Subcutaneous abdominal adipose tissue (tissue), 5 donors: ENCODE results near the gene CAMK1.

Experiments used
- H3K27ac ChIP-seq: one replicate; pipeline ENCODE4 v1.7.0; 2013; ENCODE audit warnings: low read depth, mild to moderate bottlenecking, inconsistent platforms, low read length, moderate library complexity
- H3K27me3 ChIP-seq, 5 donors: one replicate each; pipeline ENCODE4 v1.7.0; 2013; ENCODE audit warnings: low read length in 5 of 5, inconsistent platforms in 1 of 5; ENCODE audit not compliant: control insufficient read depth in 5 of 5, insufficient read depth in 4 of 5
- H3K36me3 ChIP-seq, 5 donors: one replicate each; pipeline ENCODE4 v1.7.0; 2013; ENCODE audit warnings: low read length in 5 of 5; ENCODE audit not compliant: control insufficient read depth in 5 of 5, insufficient read depth in 5 of 5
- H3K4me1 ChIP-seq, 5 donors: one replicate each; pipeline ENCODE4 v1.7.0; 2013; ENCODE audit warnings: low read length in 5 of 5, mild to moderate bottlenecking in 3 of 5, moderate library complexity in 1 of 5; ENCODE audit not compliant: control insufficient read depth in 5 of 5, insufficient read depth in 5 of 5
- H3K4me3 ChIP-seq, 5 donors: one replicate each; pipeline ENCODE4 v1.7.0; 2013; ENCODE audit warnings: low read length in 5 of 5, low read depth in 1 of 5
- H3K9ac ChIP-seq, 5 donors: one replicate each; pipeline ENCODE4 v1.7.0; 2013; ENCODE audit warnings: low read length in 5 of 5, mild to moderate bottlenecking in 4 of 5, moderate library complexity in 3 of 5
- H3K9me3 ChIP-seq, 5 donors: one replicate each; pipeline ENCODE4 v1.7.0; 2013; ENCODE audit warnings: low read length in 5 of 5; ENCODE audit not compliant: control insufficient read depth in 5 of 5
- donor health status: healthy.
- donor health status: healthy.
- donor health status: healthy.
- donor health status: healthy.
- donor health status: healthy.

CAMK1 gene

DNA sequence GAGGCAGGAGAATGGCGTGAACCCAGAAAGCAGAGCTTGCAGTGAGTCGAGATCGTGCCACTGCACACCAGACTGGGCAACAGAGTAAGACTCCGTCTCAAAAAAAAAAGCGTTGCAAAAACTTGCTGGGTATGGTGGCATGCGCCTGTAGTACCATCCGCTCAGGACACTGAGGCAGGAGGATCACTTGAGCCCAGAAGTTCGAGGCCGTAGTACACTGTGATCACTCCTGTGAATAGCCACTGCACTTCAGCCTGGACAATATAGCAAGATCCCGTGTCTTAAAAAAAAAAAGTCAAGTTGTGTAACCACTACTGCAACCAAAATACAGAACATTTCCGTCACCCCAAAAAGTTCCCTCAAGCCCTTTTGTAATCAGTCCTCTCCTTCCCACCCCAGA, 24.7 kb upstream of the CAMK1 start:
- Histone ChIP-seq H3K27ac (peak overlapping the region; percentile 97), H3K36me3 (peaks cover 12 to 44% (median 38%) of the 10 kb centered on the region in 5 donors), H3K4me3 (no peak overlapping the region), H3K4me1 (peaks cover 2 to 40% (median 29%) of the 10 kb centered on the region in 5 donors), H3K9me3 (no peaks in the 10 kb centered on the region), H3K27me3 (no peaks in the 10 kb centered on the region), H3K9ac (no peak overlapping the region)

DNA sequence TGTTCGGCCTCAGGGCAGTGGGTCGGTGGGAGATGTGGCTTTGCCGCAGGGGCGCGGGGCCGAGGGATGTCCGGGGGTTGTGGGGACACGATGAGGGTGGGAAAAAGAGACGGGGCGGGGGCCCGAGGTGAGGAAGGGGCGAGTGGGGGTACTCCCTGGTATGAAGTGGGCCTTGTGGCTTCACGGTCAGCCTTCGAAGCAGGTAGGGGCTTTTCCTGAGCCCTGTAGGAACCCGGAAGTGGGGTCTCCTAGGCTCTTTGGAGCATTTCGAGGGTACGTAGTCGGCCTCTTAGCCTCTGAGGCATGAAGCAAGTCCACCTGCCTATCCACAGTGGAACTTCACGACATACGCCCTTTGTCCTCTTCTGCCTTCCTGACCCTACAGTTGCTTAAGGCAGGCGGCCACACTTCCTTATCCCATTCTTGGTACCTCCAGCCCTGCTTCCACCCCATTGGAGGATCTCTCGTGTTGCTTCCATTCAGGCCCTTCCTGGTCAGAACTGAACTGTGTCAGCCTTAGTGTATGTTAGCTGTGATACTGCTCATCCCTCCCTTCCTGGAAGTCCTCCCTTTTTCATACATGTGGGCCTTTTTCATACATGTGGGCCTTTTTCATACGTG, 23.5 kb upstream of the CAMK1 start:
- peaks cover 2 to 40% (median 29%) of the 10 kb centered on the region in 5 donors for H3K4me1 ChIP-seq
- H3K9ac ChIP-seq: peak overlapping the region; percentile 86 to 99 (median 97)
- H3K27me3 ChIP-seq: no peaks in the 10 kb centered on the region
- H3K9me3 ChIP-seq: no peaks in the 10 kb centered on the region
- peak overlapping the region; percentile 72 to 99 (median 96) for H3K4me3 ChIP-seq
- H3K27ac ChIP-seq: peak overlapping the region; percentile 97
- peaks cover 8 to 40% (median 31%) of the 10 kb centered on the region in 5 donors for H3K36me3 ChIP-seq

DNA sequence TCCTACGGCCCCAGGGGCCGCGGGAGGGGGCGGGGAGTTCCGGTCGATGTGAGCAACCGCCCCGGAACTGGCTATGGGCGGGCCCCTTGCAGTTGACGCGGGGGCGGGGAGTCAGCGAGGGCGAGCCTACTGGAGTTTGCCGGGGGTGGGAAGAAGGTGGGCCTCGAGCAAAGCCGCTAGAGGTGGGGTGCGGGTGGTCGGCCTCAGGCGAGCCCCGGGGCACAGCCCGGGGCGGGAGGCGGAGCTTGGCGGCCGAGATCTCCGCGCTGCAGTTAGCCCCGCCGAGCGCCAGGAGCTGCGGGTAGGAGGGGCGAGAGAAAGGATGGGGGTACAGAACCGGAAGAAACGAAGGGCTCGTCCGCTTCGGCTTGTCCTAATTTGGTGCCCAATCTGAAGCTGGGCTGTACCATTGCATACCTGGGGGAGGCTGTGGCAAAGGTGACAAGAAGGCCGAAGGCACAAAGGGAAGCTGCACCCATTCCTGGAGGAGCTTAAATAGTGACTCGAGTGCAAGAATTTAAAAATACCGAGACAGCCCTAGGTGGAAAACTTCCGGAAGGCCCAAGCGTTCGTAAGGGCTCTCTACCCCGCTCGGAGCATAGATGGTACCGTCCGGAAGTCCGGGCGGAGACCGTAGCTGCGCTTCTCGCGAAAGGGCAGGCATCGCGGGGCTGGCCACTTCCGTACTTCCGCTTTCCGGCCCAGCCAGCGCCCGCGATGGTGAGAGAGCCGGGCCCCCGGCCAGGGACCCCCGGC, 22.8 kb upstream of the CAMK1 start, which contains the start of the genes ARPC4 and TADA3:
TSS of gene ARPC4 (plus strand) at position 678 of the 756 bp plus-strand sequence. CDS start at position 718, 40 bp downstream.
TSS of gene TADA3 (minus strand) at position 69 of the 756 bp plus-strand sequence. CDS start 1,007 bp downstream, outside the sequence.
- peak within 1 kb of the TSS; percentile 86 to 99 (median 97) for H3K9ac ChIP-seq
- no peaks in the 10 kb centered on the region for H3K9me3 ChIP-seq
- H3K4me3 ChIP-seq: peak within 1 kb of the TSS; percentile 72 to 99 (median 96)
- H3K27ac ChIP-seq: peak within 1 kb of the TSS; percentile 97
- no peaks in the 10 kb centered on the region for H3K27me3 ChIP-seq
- peaks cover 2 to 40% (median 29%) of the 10 kb centered on the region in 5 donors for H3K4me1 ChIP-seq
- H3K36me3 ChIP-seq: peaks cover 4 to 37% (median 28%) of the 10 kb centered on the region in 5 donors

DNA sequence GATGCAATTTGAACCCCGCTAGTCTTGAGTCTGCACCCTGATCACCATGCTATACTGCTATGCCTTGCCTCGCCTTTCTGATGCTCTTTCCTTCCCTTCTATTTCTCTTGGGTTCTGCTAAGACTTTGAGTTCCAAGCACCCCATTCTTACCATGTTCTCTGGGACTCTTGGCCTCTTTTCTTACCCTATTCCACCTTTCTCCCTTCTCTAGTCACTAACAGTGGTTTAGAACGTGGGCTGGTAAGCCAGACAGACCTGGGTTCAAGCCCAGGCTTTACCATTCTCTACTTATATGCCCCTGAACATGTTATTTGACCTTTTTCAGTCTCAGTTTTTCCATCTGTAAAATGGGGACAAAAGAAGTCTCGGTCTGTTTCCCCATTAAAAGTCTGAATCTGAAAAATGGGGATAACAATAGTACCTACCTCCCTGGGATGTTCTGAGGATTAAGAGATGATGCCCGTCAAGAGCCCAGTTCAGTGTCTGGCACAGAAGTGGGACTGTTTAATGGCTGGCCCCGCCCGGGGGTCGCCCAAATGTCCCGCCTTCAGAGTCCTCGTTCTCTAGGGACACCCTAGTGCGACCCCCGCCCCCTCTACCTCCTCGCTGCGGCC, 22.1 kb upstream of the CAMK1 start:
- peaks cover 2 to 36% (median 29%) of the 10 kb centered on the region in 5 donors for H3K4me1 ChIP-seq
- H3K4me3 ChIP-seq: peak overlapping the region; percentile 67 to 99 (median 83)
- H3K9me3 ChIP-seq: no peaks in the 10 kb centered on the region
- peaks cover 8 to 37% (median 28%) of the 10 kb centered on the region in 5 donors for H3K36me3 ChIP-seq
- peak overlapping the region in 4 of 5 donors; percentile 74 to 98 (median 92) for H3K9ac ChIP-seq
- peak overlapping the region; percentile 97 for H3K27ac ChIP-seq
- no peaks in the 10 kb centered on the region for H3K27me3 ChIP-seq

DNA sequence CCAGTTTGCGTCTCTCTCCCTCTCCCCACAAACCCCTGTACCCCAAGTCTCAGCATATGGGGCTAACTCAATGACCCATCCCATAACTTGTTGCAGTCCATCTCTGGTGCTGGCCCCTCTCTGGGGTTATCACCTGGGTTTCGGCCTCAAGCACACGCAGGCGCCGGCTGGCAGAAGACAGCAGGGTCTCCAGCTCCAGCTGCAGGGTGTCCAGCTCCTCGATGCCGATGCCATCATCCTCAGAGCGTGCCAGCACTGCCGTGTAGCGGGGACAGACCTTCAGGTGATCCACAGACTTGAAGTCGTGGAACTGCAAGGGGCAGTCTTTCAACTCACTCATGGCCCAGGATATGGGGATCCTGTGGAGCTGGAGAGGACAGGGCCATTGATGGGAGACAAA, 21.4 kb upstream of the CAMK1 start:
- no peaks in the 10 kb centered on the region for H3K9me3 ChIP-seq
- H3K27me3 ChIP-seq: no peaks in the 10 kb centered on the region
- H3K4me1 ChIP-seq: peaks cover 2 to 37% (median 29%) of the 10 kb centered on the region in 5 donors
- peaks cover 11 to 45% (median 34%) of the 10 kb centered on the region in 5 donors for H3K36me3 ChIP-seq
- peak overlapping the region; percentile 97 for H3K27ac ChIP-seq
- no peak overlapping the region for H3K4me3 ChIP-seq
- peak overlapping the region in 1 of 5 donors; percentile 86 for H3K9ac ChIP-seq

DNA sequence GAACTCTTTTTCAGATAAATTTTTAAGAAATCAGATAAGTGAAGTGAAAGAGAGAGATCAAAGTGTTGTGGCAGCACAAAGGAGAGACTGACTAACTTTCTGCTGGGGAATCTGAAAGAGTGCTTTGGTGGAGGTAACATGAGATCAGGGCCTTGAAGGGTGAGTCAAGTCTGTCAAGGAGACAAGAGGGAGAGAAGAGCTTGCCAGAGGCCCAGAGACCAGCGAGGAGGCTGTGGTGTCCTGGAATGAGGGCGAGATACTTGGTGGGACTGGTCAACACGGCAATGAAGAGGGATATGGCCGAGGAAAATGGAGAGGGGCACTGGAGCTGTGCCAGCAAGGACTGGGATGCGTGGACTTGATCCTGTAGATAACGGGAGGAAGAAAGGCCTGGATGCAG, 18.0 kb upstream of the CAMK1 start:
- H3K27ac ChIP-seq: no peak overlapping the region
- peaks cover 14 to 61% (median 48%) of the 10 kb centered on the region in 5 donors for H3K36me3 ChIP-seq

DNA sequence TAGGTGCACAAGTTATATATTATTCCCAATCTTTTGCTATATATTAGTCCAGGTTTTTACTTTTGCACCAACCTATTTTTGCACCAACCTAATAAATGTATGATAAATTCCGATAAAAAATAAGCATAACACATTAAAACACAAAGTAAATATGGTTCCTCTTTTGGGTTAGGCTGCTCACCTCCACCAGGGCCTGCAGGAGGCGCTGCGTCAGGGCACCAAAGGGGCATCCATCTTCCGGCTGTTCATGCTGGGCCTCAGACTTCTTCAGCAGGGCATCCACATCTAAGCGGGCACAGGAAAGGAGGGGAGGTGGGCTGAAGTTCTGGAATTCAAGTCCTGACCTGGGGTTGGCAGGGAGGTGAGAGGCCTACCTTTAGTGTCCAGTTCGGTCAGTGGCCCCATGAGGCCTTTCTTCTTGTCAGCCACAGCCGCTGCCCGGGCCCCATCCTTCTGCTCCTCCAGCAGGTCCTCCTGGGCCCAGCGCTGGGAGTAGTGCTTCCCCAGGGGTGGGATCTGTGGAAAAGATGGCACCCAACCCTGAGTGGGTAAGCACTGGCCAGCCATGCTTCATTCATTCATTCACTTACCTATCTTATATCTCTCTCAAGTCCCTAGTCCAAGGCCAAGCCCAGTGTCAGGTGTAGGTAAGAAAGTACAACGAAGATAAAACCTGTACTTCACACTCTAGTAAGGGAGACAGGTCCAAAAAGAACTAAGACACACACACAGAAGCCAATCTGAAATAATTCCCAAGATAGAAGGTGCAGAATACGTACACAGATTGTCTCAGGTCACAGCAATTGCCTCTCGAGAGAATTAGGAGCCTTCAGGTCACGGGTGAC, 17.3 kb upstream of the CAMK1 start:
- Histone ChIP-seq H3K27ac (no peak overlapping the region), H3K4me3 (no peak overlapping the region), H3K9me3 (no peaks in the 10 kb centered on the region), H3K9ac (no peak overlapping the region), H3K4me1 (peaks cover 2 to 18% (median 13%) of the 10 kb centered on the region in 5 donors), H3K36me3 (peaks cover 18 to 68% (median 55%) of the 10 kb centered on the region in 5 donors), H3K27me3 (no peaks in the 10 kb centered on the region)

More for the DNA sequence above, 18.0 kb upstream of the CAMK1 start:
- Histone ChIP-seq H3K9ac (no peak overlapping the region), H3K4me1 (peaks cover 2 to 19% (median 13%) of the 10 kb centered on the region in 5 donors), H3K4me3 (no peak overlapping the region), H3K27me3 (no peaks in the 10 kb centered on the region), H3K9me3 (no peaks in the 10 kb centered on the region)

DNA sequence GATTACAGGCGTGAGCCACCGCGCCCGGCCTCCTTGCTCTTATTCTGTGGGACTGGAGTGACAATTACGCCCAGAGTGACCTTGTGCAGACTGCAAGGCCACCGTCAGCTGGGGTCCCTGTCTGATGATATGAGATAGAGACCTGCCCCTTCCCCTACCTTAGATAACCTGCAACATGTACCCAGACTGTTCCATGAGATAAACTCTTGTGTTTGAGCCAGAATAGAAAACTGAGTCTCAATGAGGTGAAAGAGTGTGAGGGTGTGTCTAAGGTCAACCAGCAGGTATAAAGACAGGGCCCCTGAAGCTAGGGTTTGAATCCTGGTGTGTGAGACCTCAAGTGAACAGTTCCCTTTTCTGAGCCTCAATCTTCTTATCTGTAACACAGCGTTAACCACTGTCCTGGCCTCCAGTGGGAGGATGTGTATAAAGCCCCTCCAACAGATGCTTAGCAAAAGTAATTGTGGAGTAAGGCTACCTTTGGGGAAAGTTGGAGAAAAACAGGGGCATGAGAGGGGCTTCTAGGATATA, 16.5 kb upstream of the CAMK1 start:
- Histone ChIP-seq H3K36me3 (peaks cover 19 to 76% (median 62%) of the 10 kb centered on the region in 5 donors), H3K4me3 (no peak overlapping the region), H3K4me1 (peaks cover 2 to 17% (median 9%) of the 10 kb centered on the region in 5 donors), H3K9ac (no peak overlapping the region), H3K27me3 (no peaks in the 10 kb centered on the region), H3K27ac (no peak overlapping the region), H3K9me3 (no peaks in the 10 kb centered on the region)

DNA sequence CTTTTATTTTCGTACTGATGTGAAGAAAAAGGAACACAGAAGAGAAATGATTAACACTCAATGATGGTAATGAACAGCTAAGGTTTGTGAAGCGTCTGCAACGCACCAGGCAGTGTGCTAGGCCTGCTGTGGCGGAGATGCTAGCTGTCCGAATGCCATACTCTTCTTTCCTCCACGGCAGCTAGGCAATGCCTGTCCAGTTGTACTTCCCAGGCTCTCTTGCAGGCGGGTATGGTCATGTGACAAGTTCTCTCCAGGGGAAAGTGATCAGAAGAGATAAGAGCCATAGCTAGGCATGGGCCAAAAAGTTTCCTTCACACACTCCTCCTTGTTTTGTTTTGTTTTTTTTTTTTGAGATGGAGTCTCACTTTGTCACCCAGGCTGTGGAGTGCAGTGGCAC, 15.9 kb upstream of the CAMK1 start:
- peaks cover 2 to 20% (median 6%) of the 10 kb centered on the region in 5 donors for H3K4me1 ChIP-seq
- peaks cover 19 to 77% (median 63%) of the 10 kb centered on the region in 5 donors for H3K36me3 ChIP-seq
- H3K4me3 ChIP-seq: no peak overlapping the region
- H3K27me3 ChIP-seq: no peaks in the 10 kb centered on the region
- no peak overlapping the region for H3K9ac ChIP-seq
- H3K27ac ChIP-seq: no peak overlapping the region
- no peaks in the 10 kb centered on the region for H3K9me3 ChIP-seq
